PC-9 (cell line): ENCODE measurements around the gene DMKN. TPM values are rescaled to one million over a fixed set of nuclear protein-coding genes. Genes with fewer than 3 reads are reported as not detected.

Experiments used
- BruUV-seq: library from RNA; stranded (reverse); fragments of 400-500 nt; replicated peaks from 2 replicates; lab custom pipeline; 2021; lab: Mats Ljungman, UMichigan
- CTCF ChIA-PET: fragments of 300-600 bp; sonication (Branson Sonifier 250); formaldehyde crosslinking; loops from one replicate; lab custom pipeline; 2022; ENCODE audit warnings: antibody characterized with exemption; lab: Charles Lee
- POLR2A ChIA-PET: fragments of 300-600 bp; sonication (Branson Sonifier 250); formaldehyde crosslinking; loops from one replicate; lab custom pipeline; 2022; ENCODE audit warnings: antibody characterized with exemption; ENCODE audit not compliant: unreplicated experiment; lab: Charles Lee
- DNase-seq, 2 experiments: peaks; one replicate each; pipeline versions ENCODE4 v3.0.0 to v3.0.0-alpha.2; 2015 to 2022; ENCODE audit warnings: mixed read lengths in 1 of 2
- H2AFZ ChIP-seq: fragments of 200-600 bp; sonication (generic); 2 replicates; pipeline ENCODE4 v1.8.1; 2017; ENCODE audit warnings: antibody characterized with exemption
- H3F3A ChIP-seq: fragments of 200-600 bp; sonication (generic); 2 replicates; pipeline ENCODE4 v1.8.1; 2017; ENCODE audit warnings: antibody characterized with exemption, mild to moderate bottlenecking, low read depth; ENCODE audit not compliant: insufficient read depth
- H3K27ac ChIP-seq: fragments of 200-600 bp; sonication (generic); 2 replicates; pipeline ENCODE4 v1.6.1; 2016; ENCODE audit warnings: mixed run types
- H3K27me3 ChIP-seq: fragments of 200-600 bp; sonication (generic); 2 replicates; pipeline ENCODE4 v1.6.1; 2016; ENCODE audit warnings: low read depth, mixed run types; ENCODE audit not compliant: insufficient read depth
- H3K36me3 ChIP-seq: fragments of 200-600 bp; sonication (generic); 2 replicates; pipeline ENCODE4 v1.6.1; 2016; ENCODE audit warnings: low read depth, mixed run types
- H3K4me1 ChIP-seq: fragments of 200-600 bp; sonication (generic); replicated peaks from 2 replicates; pipeline ENCODE4 v1.6.1; 2016; ENCODE audit warnings: mixed run types; ENCODE audit not compliant: insufficient read depth
- H3K4me2 ChIP-seq: fragments of 200-600 bp; sonication (generic); 2 replicates; pipeline ENCODE4 v1.6.1; 2017; ENCODE audit warnings: mixed run types
- H3K4me3 ChIP-seq: fragments of 200-600 bp; sonication (generic); 2 replicates; pipeline ENCODE4 v1.6.1; 2016; ENCODE audit warnings: mixed run types
- H3K79me2 ChIP-seq: fragments of 200-600 bp; sonication (generic); 2 replicates; pipeline ENCODE4 v1.6.1; 2017; ENCODE audit warnings: low read depth, mixed run types
- H3K9me2 ChIP-seq: fragments of 200-600 bp; sonication (generic); 2 replicates; pipeline ENCODE4 v1.8.1; 2017; ENCODE audit warnings: mild to moderate bottlenecking; ENCODE audit not compliant: insufficient read depth
- H3K9me3 ChIP-seq: fragments of 200-600 bp; sonication (generic); 2 replicates; pipeline ENCODE4 v1.8.1; 2016; ENCODE audit warnings: low read depth; ENCODE audit not compliant: insufficient read depth
- H4K20me1 ChIP-seq: fragments of 200-600 bp; sonication (generic); 2 replicates; pipeline ENCODE4 v1.8.1; 2017; ENCODE audit not compliant: insufficient read depth
- CTCF ChIP-seq: fragments of 200-600 bp; sonication (generic); conservative IDR thresholded peaks from 2 replicates; pipeline ENCODE4 v1.6.1; 2017; ENCODE audit warnings: mixed run types, antibody characterized with exemption, mild to moderate bottlenecking, moderate library complexity
- EZH2 ChIP-seq: fragments of 200-600 bp; sonication (generic); IDR thresholded peaks from 2 replicates; pipeline ENCODE4 v1.8.0; 2017; ENCODE audit warnings: antibody characterized with exemption, low read depth
- intact Hi-C: fragments of 100-400 bp; cut with micrococcal nuclease; formaldehyde crosslinking; loops from one replicate; pipeline ENCODE4 v1.10.0; 2022; ENCODE audit not compliant: unreplicated experiment
- total RNA-seq: library from RNA; stranded (reverse); gene quantifications from 2 replicates; pipeline ENCODE4 v1.2.3, GENCODE V29; 2021

DMKN gene
- total RNA-seq, 1 experiment from 2014 or later, result 135 TPM

- H3K9me3 ChIP-seq, result no peaks in the 10 kb centered on the region
- peaks cover 14% of the 10 kb centered on the region for H3K4me1 ChIP-seq
- ChIA-PET POLR2A (no interaction called here), CTCF (no interaction called here)
- intact Hi-C loops, result loop anchor here (1.0 to 5.0 kb wide), 4 partner anchors 36 to 386 kb away; partner anchors contain the start of gene ETV2
- BruUV-seq, result no TSS peak
- H3K9me2 ChIP-seq, result no peaks in the 10 kb centered on the region
- H3K36me3 ChIP-seq, result peaks cover 6% of the 10 kb centered on the region; the same call in 1 of the 2 replicates
- H3K4me3 ChIP-seq, result peak overlapping the region; percentile 100
- peak overlapping the region; percentile 59; the same call in 1 of the 2 replicates for H3K27ac ChIP-seq
- DNase-seq, result peak; percentile 37 to 70
- H3K27me3 ChIP-seq, result no peaks in the 10 kb centered on the region
- H3K79me2 ChIP-seq, result peaks cover 42% of the 10 kb centered on the region
- H3F3A ChIP-seq, result no peaks in the 10 kb centered on the region
- H2AFZ ChIP-seq, result peak overlapping the region; percentile 99
- H4K20me1 ChIP-seq, result no peaks in the 10 kb centered on the region; the same call in 1 of the 2 replicates
- peak overlapping the region; percentile 98 for H3K4me2 ChIP-seq
- no peak for TF ChIP-seq CTCF
- no peak for TF ChIP-seq EZH2
Observed at GRCh38 chr19:35545855-35546381, 32.5 kb upstream of the DMKN start.

GRCh38 chr19:35545001-35545854 lies 31.8 kb upstream of the DMKN start, which contains the start of gene TMEM147:
Gene TMEM147, plus strand, starts transcription at chr19:35545626. Its CDS starts 114 bp downstream, at chr19:35545740.
- no peaks in the 10 kb centered on the region; the same call in 1 of the 2 replicates for H4K20me1 ChIP-seq
- BruUV-seq, result TSS peak; percentile 72
- H3K27ac ChIP-seq, result peak within 1 kb of the TSS; percentile 59
- peak within 1 kb of the TSS; percentile 99 for H2AFZ ChIP-seq
- CTCF ChIA-PET, result interaction anchor here (0.5 kb wide), 1 partner anchor 74 kb away, joined by 4 read pairs; no protein-coding TSS in a partner anchor
- peak within 1 kb of the TSS; percentile 98 for H3K4me2 ChIP-seq
- no peaks in the 10 kb centered on the region for H3K9me3 ChIP-seq
- H3F3A ChIP-seq, result no peaks in the 10 kb centered on the region
- H3K4me3 ChIP-seq, result peak within 1 kb of the TSS; percentile 100
- no peaks in the 10 kb centered on the region for H3K27me3 ChIP-seq
- no peaks in the 10 kb centered on the region for H3K9me2 ChIP-seq
- DNase-seq, result peak; percentile 66 to 90
- H3K79me2 ChIP-seq, result peaks cover 42% of the 10 kb centered on the region
- peaks cover 6% of the 10 kb centered on the region; the same call in 1 of the 2 replicates for H3K36me3 ChIP-seq
- intact Hi-C loops, result loop anchor here (1.0 to 5.0 kb wide), 4 partner anchors 35 to 387 kb away; partner anchors contain the start of gene ETV2
- TF ChIP-seq EZH2 (no peak), CTCF (no peak)
- POLR2A ChIA-PET, result no interaction called here
- peaks cover 14% of the 10 kb centered on the region for H3K4me1 ChIP-seq

- no TSS peak for BruUV-seq
- intact Hi-C loops, result loop anchor here (2.0 kb wide), 1 partner anchor 191 kb away; no protein-coding TSS in a partner anchor
- peak overlapping the region; percentile 98 for H3K4me2 ChIP-seq
- H3K4me3 ChIP-seq, result peak overlapping the region; percentile 100
- ChIA-PET CTCF (no interaction called here), POLR2A (no interaction called here)
- no peaks in the 10 kb centered on the region for H3K9me2 ChIP-seq
- no peak for TF ChIP-seq EZH2
- no peak for TF ChIP-seq CTCF
- H3K9me3 ChIP-seq, result no peaks in the 10 kb centered on the region
- no peaks in the 10 kb centered on the region; the same call in 1 of the 2 replicates for H4K20me1 ChIP-seq
- H2AFZ ChIP-seq, result peak overlapping the region; percentile 99; the same call in 1 of the 2 replicates
- no peaks in the 10 kb centered on the region for H3F3A ChIP-seq
- H3K27ac ChIP-seq, result no peak overlapping the region
- no peaks in the 10 kb centered on the region for H3K27me3 ChIP-seq
- H3K4me1 ChIP-seq, result peaks cover 14% of the 10 kb centered on the region
- no peak for DNase-seq
- H3K79me2 ChIP-seq, result peaks cover 42% of the 10 kb centered on the region
- peaks cover 6% of the 10 kb centered on the region; the same call in 1 of the 2 replicates for H3K36me3 ChIP-seq
Observed at GRCh38 chr19:35544110-35544802, 30.8 kb upstream of the DMKN start.
